Sigmoid colon (tissue), 3 donors: ENCODE data around the gene HIF1A.

Source experiments
- CTCF ChIP-seq, 4 experiments: fragments of 450-650 bp in 3 of 4; fragments of 200-600 bp in 1 of 4; IDR thresholded peaks; one replicate each; pipeline ENCODE4 v1.5.1; 2016 to 2019; ENCODE audit warnings: antibody characterized with exemption in 4 of 4, mild to moderate bottlenecking in 3 of 4, moderate library complexity in 2 of 4
- POLR2A ChIP-seq, 2 donors: fragments of 450-650 bp; IDR thresholded peaks; one replicate each; pipeline ENCODE4 v1.6.1; 2016; ENCODE audit warnings: antibody characterized with exemption in 2 of 2, mild to moderate bottlenecking in 2 of 2, moderate library complexity in 2 of 2

DNA sequence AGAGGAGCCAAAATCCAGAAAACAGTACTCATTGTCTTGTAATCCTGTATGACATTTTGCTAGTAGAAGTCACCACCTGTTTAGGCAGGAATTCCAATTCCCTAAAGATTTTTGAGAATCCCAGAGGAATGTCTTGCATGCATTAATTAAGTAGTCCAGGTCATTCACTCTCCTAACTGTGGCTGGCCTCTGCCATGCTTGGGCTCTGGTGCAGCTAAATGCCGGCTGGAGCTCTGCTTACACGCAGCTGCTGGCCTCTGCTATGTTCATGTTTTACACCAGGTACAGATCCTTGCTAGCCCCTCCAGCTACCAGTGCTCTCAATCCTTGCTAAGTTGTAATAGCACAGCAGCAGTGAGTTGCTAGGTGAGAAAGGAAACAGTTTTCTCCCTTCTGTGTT is 16.3 kb upstream of the HIF1A start:
- TF ChIP-seq POLR2A (IDR thresholded peaks at IDR 0.05), result no peak
- TF ChIP-seq CTCF (IDR thresholded peaks at IDR 0.05), result no peak
